Measurements from ENCODE around the gene ZNF654.

GRCh38 chr3:88166419-88166971, 107.4 kb downstream of the ZNF654 start:
- TF ChIP-seq CTCF (IDR thresholded peaks at IDR 0.05) (no peak), RFX5 (IDR thresholded peaks at IDR 0.05; ENCODE audit: low read length) (no peak), NFIC (IDR thresholded peaks at IDR 0.05; ENCODE audit: borderline replicate concordance) (no peak), EP300 (IDR thresholded peaks at IDR 0.05; ENCODE audit: borderline replicate concordance in 1 of 2, low read depth in 1 of 2, low read length in 1 of 2) (no peak), REST (IDR thresholded peaks at IDR 0.05; ENCODE audit: low read depth, low read length) (no peak), SMC3 (IDR thresholded peaks at IDR 0.05; ENCODE audit: low read depth, low read length) (no peak), TAF1 (IDR thresholded peaks at IDR 0.05; ENCODE audit: borderline replicate concordance, low read depth, low read length) (no peak)

Measured in SK-N-SH (cell line).